RCC 7860 (cell line): ENCODE results near the gene MRPL52.
"Not testable (repeated sequence)": the region's sequence is repeated elsewhere in the genome, so short reads cannot be mapped to it uniquely, and the experiment has no call there.

Source experiments
- DNase-seq: peaks from one replicate; pipeline ENCODE4 v3.0.0-alpha.2; 2015; ENCODE audit warnings: low spot score
- FAIRE-seq: peaks from 2 replicates; lab custom pipeline; 2012; peaks lifted over from hg19 to GRCh38; lab: Jason Lieb, UNC

MRPL52 gene

GRCh38 chr14:22829661-22830442, at the start of gene MRPL52:
MRPL52 (plus strand) TSS chr14:22829887; CDS start chr14:22829913, 26 bp downstream.
- DNase-seq: peak; percentile 68
- FAIRE-seq: no peak

- FAIRE-seq: peak; percentile 83
- DNase-seq: peak; percentile 70
Observed at GRCh38 chr14:22780105-22780679, 49.5 kb upstream of the MRPL52 start.

DNA sequence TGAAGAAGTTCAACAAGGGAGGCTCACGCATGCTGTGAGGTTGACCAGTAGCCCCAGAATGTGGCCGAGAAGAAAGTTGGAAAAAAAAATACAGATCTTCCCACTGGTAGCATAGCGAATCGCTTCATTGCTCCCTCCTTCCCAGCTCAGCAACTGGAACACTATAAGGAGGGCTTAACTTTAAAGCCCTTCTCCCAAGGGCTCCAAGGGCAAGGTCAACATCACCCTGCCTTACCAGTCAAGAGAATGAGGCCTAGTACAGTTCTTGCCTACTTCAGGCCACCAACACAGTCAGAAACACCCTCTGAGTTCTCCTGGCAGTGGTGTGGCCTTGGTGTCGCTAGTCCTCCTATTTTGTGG, 48.8 kb upstream of the MRPL52 start:
- FAIRE-seq: no peak
- DNase-seq: peak; percentile 6

DNA sequence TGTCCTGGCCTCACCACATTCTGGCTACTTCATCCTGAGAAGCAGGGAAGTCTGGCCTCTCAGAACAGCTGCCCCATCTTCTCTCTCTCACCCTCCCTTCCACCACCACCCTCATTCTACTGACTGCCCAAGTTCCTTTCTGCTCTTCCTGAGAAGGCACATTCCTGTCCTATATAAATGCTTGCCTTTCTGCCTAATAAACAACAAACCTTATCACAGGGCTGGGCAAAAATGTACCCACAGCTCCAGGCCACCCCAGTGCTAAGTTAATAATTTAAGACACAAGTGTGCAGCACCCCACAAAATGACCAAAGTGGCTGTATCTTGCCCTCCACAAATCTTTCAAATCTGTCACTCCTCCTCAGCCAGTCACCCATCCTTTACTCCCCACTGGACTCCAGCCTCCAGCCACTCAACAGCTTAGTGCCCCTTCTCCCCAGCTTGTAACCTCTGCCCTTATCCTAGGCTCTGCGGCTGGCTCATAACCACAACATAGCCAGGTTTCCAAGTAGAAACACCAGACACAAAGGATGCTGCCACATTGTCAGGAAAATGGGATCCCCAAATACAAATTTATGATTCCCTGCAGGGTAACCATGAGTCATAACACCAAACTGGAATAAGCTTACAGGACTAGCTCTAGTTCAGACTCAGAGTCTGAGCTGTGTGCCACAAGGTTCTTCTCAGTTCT, 48.2 kb upstream of the MRPL52 start:
- FAIRE-seq (peak; percentile 89), DNase-seq (peak; percentile 71)

DNA sequence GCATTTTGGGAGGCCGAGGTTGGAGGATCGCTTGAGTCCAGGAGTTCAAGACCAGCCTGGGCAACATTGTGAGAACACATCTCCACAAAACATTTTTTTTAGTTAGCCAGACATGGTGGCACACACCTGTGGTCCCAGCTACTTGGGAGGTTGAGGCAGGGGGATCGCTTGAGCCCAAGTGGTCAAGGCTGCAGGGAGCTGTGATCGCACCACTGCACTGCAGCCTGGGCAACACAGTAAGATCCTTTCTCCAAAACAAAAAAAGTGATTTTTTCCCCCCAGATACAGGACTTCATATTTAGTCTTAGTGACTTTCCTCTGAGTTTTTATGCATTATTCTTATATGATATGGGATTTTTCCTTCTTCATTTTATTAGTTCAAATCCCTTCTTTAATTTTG, 43.0 kb upstream of the MRPL52 start:
- DNase-seq (no peak), FAIRE-seq (no peak)

- FAIRE-seq (peak; percentile 51), DNase-seq (peak; percentile 79)
Observed at GRCh38 chr14:22791301-22791700, 38.4 kb upstream of the MRPL52 start.

- DNase-seq (no peak), FAIRE-seq (no peak)
Observed at GRCh38 chr14:22792158-22792557, 37.5 kb upstream of the MRPL52 start.

- not testable (repeated sequence) for FAIRE-seq, DNase-seq
Observed at GRCh38 chr14:22793550-22793949, 36.1 kb upstream of the MRPL52 start.

DNA sequence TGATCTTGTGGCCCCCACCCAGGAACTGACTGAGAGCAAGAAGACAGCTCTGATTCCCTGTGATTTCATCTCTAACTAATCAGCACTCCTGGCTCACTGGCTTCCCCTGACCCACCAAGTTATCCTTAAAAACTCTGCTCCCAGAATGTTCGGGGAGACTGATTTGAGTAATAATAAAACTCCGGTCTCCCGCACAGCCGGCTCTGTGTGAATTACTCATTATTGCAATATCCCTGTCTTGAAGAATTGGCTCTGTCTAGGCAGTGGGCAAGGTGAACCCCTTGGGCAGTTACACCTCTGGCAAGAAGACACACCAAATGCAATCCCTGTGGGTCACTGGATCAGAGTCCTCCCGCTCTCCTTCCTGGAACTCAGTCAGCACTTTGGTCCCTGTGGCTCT, 35.7 kb upstream of the MRPL52 start:
- FAIRE-seq: peak; percentile 82

GRCh38 chr14:22794551-22794951, 35.1 kb upstream of the MRPL52 start:
- FAIRE-seq (no peak), DNase-seq (peak; percentile 27)

More for the DNA sequence above, 35.7 kb upstream of the MRPL52 start:
- peak; percentile 43 for DNase-seq

DNA sequence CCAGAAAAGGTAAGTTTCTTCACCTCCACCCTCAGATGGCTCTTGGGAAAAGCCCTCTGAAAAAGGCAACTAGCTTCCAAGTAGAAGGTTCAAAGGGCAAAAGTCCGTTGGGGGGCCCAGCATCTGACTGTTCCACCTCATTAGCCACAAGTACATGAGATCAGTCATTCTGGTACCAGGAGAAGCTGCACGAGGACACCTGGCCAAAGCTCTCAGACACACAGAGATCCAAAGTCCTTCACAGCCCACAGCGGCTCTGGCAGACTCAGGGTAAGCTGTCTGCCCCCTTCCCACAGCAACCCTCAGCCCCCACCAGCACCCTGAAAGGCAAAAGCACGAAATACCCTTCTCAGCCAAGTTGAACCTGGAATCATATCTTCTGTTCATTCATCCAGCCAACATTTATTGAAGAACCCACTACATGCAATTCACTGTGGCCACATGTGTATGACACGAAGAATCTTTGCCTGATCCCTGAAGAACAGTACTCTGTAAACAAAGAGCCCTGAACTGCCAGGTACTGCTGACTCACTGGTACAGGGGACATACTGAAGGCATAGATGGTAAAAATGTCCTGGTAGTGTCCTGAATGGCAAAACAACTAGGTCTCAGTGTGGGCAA, 33.5 kb upstream of the MRPL52 start:
- FAIRE-seq (no peak), DNase-seq (no peak)

- peak; percentile 44 for DNase-seq
Observed at GRCh38 chr14:22797017-22797917, 32.4 kb upstream of the MRPL52 start.

DNA sequence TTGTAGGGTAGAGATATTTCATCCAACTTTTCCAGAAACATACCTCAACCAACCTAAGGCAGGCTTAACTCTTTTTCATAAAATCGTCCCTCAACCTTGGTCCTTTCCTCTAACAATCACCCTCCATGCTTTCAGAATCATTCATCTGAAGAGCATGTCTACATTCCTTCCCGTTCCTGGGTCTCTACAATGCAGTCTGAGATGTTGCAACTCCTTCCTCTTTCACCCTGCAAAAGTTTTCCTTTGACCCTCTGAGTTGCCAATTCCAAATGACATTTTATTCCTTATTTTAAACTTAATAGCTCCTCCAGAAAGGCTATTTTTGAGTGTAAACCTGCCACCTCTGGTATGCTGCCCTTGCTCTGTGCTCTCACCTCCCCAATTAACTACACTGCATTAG, 31.2 kb upstream of the MRPL52 start:
- FAIRE-seq: no peak
- DNase-seq: no peak

More at GRCh38 chr14:22797017-22797917, 32.4 kb upstream of the MRPL52 start:
- FAIRE-seq: peak; percentile 40

GRCh38 chr14:22800346-22800745, 29.3 kb upstream of the MRPL52 start:
- no peak for FAIRE-seq
- no peak for DNase-seq

- no peak for FAIRE-seq
- DNase-seq: no peak
Observed at GRCh38 chr14:22801716-22802115, 28.0 kb upstream of the MRPL52 start.

DNA sequence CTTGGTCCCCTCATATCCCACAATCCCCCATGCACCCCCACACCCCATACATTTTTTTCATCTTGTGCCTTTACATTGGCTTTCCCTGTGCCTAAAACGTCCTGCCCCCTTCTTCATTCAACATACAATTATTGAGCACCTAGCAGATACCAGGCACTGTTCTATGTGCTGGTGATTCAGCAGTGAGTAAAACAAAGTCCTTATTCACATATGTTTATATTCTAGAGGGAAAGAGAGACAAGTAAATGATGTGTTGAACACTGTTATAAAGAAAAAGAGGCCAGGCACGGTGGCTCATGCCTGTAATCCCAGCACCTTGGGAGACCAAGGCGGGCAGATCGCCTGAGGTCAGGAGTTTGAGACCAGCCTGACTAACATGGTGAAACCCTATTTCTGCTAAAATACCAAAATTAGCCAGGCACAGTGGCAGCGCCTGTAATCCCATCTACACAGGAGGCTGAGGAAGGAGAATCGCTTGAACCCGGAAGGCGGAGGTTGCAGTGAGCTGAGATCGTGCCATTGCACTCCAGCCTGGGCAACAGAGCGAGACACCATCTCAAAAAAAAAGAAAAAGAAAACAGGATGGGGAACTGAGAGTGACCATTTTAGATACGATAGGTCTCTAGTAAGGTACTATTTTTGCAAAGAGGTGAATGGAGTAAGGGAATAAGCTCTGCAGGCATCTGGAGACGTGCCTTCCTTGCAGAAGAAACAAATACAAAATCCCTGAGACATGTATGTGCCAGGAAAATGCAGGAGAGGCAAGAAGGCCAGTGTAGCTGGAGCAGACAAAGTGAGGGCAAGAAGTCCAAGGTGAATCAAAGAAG, 26.6 kb upstream of the MRPL52 start:
- no peak for DNase-seq
- FAIRE-seq: no peak

- no peak for DNase-seq
- no peak for FAIRE-seq
Observed at GRCh38 chr14:22803687-22803974, 26.1 kb upstream of the MRPL52 start.

GRCh38 chr14:22805235-22805634, 24.5 kb upstream of the MRPL52 start:
- DNase-seq, FAIRE-seq: not testable (repeated sequence)

- DNase-seq (no peak), FAIRE-seq (no peak)
Observed at GRCh38 chr14:22807432-22808087, 22.1 kb upstream of the MRPL52 start.
